Right ventricle myocardium superior (tissue), 1 donor: ENCODE data around the gene GLT8D1. TPM values are rescaled to one million over a fixed set of nuclear protein-coding genes. Genes with fewer than 3 reads are reported as not detected.
"Not testable (repeated sequence)": the region's sequence is repeated elsewhere in the genome, so short reads cannot be mapped to it uniquely, and the experiment has no call there.

Experiments
- ATAC-seq: fragments of 200-7000 bp; cut with Tn5 transposase; one replicate; pipeline ENCODE4 v1.9.1; 2020; ENCODE audit warnings: mild to moderate bottlenecking; ENCODE audit not compliant: poor library complexity
- DNase-seq: peaks from one replicate; pipeline ENCODE4 v3.0.0-alpha.2; 2020
- intact Hi-C: fragments of 100-400 bp; cut with DNase I; formaldehyde crosslinking; loops from one replicate; pipeline ENCODE4 v1.11.2; 2022
- long read RNA-seq: library from polyadenylated mRNA; unstranded; transcript quantifications from one replicate; pipeline ENCODE4 v2.0.0, GENCODE V29; 2021
- total RNA-seq: library from RNA; stranded (reverse); fragmentation: NEBNext Ultra II Directional; extraction: Animal tissue kit (Norgen Biotek cat#: 25700); gene quantifications from one replicate; pipeline ENCODE4 v1.2.1, GENCODE V29; 2021
- donor health status: DM: no; HTN: yes; CAD: no; lungs with severe emphysema.

Gene GLT8D1
- total RNA-seq = 29.7 TPM
- long read RNA-seq, transcript GLT8D1-201 (10 exons, 1,849 nt) = major isoform, 13 of 70 reads
- long read RNA-seq, partial matches to known transcripts = 9 of 70 reads
- long read RNA-seq, other reads (novel, unspliced or antisense) = 48 of 70 reads

- intact Hi-C loops = no loop called here
- DNase-seq (peak; percentile 91), ATAC-seq (peak; percentile 97)
Measured at GRCh38 chr3:52705688-52706686, at the start of gene GLT8D1, which contains the start of gene SPCS1. Gene GLT8D1 (minus strand): TSS chr3:52705791. CDS start chr3:52700460, 5,331 bp downstream. Gene SPCS1 (plus strand): TSS chr3:52706106. CDS start chr3:52706247, 141 bp downstream.

GRCh38 chr3:52754373-52754772 lies 48.8 kb upstream of the GLT8D1 start:
- intact Hi-C loops = loop anchor here (10.0 kb wide), 1 partner anchor 320 kb away; no protein-coding TSS in a partner anchor
- no peak for DNase-seq
- no peak for ATAC-seq

GRCh38 chr3:52752045-52752660 lies 46.6 kb upstream of the GLT8D1 start:
- no peak for ATAC-seq
- DNase-seq = no peak
- intact Hi-C loops = loop anchor here (10.0 kb wide), 1 partner anchor 323 kb away; no protein-coding TSS in a partner anchor

DNA sequence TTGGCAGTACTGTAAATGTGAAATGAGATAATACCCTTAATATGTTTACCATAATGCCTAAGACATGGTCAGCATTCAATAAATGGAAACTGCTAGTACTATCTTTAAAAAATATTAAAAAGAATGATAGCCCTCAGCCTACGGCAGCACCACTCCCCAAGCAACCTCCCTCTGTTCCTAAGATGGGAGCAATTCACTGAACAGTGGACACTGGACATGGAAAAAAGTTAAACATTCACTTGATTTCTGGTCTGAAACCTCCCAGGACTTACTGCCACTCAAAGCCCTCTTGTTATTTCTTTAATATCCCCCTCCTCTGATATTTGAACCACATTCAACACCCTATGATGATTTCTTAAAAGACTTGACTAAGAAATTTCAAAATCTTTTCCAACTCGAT lies 38.1 kb upstream of the GLT8D1 start:
- no peak for DNase-seq
- no peak for ATAC-seq
- intact Hi-C loops = no loop called here

GRCh38 chr3:52743152-52743551 lies 37.6 kb upstream of the GLT8D1 start:
- DNase-seq = no peak
- no peak for ATAC-seq
- intact Hi-C loops = no loop called here

DNA sequence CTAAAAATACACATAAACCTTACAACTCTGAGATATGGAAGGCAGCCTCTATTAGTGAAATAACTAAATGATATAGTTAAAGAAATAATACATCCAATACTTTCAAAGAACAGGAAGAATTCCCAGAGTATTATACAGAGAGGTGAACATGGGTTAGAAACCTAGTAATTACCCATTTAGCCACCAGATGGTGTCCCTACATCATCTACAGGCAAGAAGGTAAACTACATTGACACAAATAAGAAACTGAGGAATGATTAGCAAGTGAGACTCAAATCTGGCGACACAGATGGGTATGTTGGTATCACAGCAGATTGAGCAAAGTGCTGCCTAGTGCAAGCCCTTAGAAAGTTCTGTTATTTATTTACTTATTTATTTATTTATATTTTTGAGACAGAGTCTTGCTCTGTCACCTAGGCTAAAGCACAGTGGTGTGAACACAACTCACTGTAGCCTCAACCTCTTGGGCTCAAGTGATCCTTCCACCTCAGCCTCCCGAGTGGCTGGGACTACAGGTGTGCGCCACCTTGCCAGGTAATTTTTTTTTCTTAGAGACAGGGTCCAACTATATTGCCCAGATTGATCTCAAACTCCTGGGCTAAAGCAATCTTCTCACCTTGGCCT lies 36.9 kb upstream of the GLT8D1 start:
- intact Hi-C loops = no loop called here
- ATAC-seq (peak; percentile 58), DNase-seq (no peak)

- intact Hi-C loops = no loop called here
- ATAC-seq = no peak
- no peak for DNase-seq
Measured at GRCh38 chr3:52739730-52740129, 34.1 kb upstream of the GLT8D1 start.

DNA sequence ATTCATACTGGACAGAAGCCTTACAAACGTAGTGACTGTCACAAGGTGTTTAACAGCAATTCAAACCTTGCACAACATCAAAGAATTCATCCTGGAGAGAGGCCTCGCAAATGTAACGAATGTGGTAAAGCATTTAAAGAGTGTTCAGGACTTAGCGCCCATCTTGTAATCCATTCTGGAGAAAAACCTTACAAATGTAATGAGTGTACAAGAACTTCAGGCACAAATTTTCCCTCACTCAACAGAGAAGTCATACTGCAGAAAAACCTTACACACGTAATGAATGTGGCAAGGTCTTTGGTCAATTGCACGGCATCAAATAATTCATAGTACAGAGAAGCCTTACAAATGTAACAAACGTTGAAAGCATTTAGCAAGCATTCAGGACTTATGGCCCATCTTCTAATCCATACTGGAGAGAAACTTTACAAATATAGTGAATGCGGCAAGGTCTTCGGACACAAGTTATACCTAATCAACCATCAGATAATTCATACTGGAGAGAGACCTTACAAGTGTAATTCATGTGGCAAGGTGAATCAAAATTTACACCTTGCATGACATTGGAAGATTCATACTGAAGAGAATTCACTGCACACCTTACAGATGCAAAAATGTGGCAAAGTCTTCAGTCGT lies 27.8 kb upstream of the GLT8D1 start:
- ATAC-seq (no peak), DNase-seq (no peak)
- intact Hi-C loops = no loop called here

DNA sequence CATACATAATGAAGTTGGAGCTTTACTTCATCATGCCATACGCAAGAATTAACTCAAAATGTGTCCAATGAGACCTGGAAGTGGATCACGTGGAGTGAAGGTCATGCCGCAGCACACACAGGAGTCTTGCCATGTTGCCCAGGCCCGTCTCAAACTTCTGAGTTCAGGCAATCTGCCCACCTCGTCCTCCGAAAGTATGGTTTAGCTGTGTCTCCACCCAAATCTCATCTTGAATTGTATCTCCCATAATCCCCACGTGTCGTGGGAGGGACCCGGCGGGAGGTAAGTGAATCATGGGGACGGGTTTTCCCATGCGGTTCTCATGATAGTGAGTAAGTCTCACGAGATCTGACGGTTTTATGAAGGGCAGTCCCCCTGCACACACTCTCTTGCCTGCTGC lies 26.0 kb upstream of the GLT8D1 start:
- ATAC-seq = no peak
- DNase-seq = no peak
- intact Hi-C loops = no loop called here

GRCh38 chr3:52730681-52731080 lies 25.1 kb upstream of the GLT8D1 start:
- DNase-seq (no peak), ATAC-seq (no peak)
- intact Hi-C loops = no loop called here

DNA sequence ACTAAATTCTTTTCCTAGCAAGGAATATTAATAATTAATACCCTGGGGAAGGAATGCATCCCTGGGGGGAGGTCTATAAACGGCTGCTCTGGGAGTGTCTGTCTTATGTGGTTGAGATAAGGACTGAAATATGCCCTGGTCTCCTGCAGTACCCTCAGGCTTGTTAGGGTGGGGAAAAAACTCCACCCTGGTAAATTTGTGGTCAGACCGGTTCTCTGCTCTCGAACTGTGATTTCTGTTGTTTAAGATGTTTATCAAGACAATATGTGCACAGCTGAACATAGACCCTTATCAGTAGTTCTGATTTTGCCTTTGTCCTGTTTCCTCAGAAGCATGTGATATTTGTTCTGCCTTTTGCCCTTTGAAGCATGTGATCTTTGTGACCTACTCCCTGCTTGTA lies 23.2 kb upstream of the GLT8D1 start:
- DNase-seq, intact Hi-C loops, ATAC-seq: not testable (repeated sequence)

- no peak for DNase-seq
- intact Hi-C loops = no loop called here
- no peak for ATAC-seq
Measured at GRCh38 chr3:52724511-52724910, 18.9 kb upstream of the GLT8D1 start.

- ATAC-seq (no peak), DNase-seq (no peak)
- intact Hi-C loops = no loop called here
Measured at GRCh38 chr3:52723935-52724334, 18.3 kb upstream of the GLT8D1 start.

DNA sequence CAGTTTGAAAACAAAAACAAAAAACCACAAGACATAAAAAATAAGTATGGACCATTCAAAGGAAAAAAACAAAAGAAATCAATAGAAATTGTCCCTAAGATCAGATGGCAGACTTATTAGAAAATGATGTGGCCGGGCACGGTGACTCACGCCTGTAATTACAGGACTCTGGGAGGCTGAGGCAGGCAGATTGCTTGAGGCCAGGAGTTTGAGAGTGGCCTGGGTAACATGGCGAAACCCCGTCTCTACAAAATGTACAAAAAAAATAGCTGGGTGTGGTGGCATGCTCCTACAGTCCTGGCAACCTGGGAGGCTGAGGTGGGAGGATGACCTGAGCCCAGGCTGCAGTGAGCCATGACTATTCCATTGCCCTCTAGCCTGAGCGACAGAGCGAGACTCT lies 16.9 kb upstream of the GLT8D1 start:
- intact Hi-C loops = no loop called here
- no peak for ATAC-seq
- no peak for DNase-seq

GRCh38 chr3:52721730-52722008 lies 16.1 kb upstream of the GLT8D1 start:
- DNase-seq (no peak), ATAC-seq (no peak)
- intact Hi-C loops = no loop called here

DNA sequence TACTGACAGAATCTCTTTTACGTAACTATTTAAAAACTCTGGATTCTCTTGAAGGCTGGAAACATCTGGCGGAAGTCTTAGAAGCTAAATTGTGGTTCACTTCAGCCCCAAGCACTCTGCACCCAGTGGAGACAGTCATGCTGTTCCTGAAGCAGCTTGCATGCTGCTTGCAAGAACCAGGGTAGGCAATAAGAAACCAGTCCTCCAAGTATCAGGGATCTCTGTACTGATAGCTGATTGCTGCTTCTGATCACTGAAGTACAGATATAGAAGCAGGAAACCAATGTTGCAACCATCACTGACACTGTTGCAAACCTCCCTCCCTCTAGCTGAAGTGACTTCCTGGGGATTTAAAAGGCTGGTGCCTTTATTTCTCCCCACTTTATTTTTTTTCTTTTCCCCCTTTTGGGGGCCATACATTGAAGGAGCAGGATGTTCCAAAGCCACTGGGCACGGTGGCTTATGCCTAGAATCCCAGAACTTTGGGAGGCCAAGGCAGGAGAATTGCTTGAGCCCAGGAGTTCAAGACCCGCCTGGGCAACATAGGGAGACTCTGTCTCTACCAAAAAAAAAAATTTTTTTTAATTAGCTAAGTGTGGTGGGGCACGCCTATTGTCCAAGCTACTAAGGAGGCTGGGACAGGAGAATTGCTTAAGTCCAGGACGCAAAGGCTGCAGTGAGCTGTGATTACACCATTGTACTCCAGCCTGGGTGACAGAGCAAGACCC lies 15.6 kb upstream of the GLT8D1 start:
- no peak for ATAC-seq

GRCh38 chr3:52719618-52720017 lies 14.0 kb upstream of the GLT8D1 start:
- DNase-seq = no peak
- no peak for ATAC-seq
- intact Hi-C loops = no loop called here

More for the DNA sequence above, 15.6 kb upstream of the GLT8D1 start:
- DNase-seq = no peak
- intact Hi-C loops = no loop called here

DNA sequence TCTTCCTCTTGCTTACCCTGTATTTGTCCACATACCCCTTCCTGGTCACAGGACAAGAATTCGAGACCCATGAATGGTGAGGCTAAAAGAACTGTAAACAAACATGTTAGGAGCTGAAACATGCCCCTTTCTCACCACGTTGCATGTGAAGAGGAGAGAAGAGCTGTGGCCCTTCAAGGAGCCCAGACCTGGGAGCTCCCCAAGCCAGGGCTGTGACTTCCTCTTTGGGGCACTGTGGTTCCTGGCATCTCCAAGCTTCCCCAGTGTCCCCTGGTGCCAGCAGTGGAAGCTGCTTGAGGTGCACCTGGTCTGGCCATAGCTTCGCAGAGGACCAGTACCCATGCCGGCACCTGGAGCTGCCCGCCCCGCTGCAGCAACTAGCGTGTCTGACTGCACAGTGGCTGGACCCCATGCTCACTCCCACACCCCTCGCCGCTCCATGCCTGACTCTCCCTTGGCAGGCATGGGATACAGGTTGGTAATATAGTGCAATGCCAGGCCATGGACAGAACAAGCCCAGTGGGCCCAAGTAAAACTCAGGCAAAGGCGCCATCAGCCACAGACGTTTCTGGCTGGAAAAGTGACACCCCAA lies 10.2 kb upstream of the GLT8D1 start:
- no peak for DNase-seq
- intact Hi-C loops = no loop called here
- ATAC-seq = no peak
